ENCODE results near the gene CTIF.

CTIF gene

DNA sequence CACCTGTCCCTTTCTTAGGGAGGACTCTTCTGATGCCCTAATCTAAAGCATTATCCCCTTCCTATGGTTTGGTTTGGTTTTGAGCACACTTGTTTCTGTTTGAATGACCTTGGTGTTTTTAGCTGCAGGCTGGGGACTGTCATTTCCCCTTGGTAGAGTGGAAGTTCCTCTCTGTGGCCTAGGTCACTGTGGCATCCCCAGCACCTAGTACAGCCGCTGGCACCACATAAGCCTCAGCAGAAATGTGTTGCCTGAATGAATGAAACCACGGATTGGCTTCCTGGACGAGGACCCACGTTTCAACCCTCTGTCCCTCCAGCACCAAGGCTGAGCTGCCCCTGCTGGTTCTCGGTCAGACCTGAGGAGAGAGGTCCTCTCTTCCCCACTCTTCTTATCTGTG lies 159.9 kb downstream of the CTIF start:
- TF ChIP-seq, protein P1, sequence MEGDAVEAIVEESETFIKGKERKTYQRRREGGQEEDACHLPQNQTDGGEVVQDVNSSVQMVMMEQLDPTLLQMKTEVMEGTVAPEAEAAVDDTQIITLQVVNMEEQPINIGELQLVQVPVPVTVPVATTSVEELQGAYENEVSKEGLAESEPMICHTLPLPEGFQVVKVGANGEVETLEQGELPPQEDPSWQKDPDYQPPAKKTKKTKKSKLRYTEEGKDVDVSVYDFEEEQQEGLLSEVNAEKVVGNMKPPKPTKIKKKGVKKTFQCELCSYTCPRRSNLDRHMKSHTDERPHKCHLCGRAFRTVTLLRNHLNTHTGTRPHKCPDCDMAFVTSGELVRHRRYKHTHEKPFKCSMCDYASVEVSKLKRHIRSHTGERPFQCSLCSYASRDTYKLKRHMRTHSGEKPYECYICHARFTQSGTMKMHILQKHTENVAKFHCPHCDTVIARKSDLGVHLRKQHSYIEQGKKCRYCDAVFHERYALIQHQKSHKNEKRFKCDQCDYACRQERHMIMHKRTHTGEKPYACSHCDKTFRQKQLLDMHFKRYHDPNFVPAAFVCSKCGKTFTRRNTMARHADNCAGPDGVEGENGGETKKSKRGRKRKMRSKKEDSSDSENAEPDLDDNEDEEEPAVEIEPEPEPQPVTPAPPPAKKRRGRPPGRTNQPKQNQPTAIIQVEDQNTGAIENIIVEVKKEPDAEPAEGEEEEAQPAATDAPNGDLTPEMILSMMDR (IDR thresholded peaks at IDR 0.05; ENCODE audit: low read depth, low read length): no peak
- Histone ChIP-seq H3K4me1 (no peaks in the 10 kb centered on the region), H3K27me3 (no peaks in the 10 kb centered on the region), H3K4me3 (ENCODE audit: low read depth, low read length) (no peak overlapping the region), H3K36me3 (no peaks in the 10 kb centered on the region), H3K9me3 (no peaks in the 10 kb centered on the region)
- DNase-seq: no peak

DNA sequence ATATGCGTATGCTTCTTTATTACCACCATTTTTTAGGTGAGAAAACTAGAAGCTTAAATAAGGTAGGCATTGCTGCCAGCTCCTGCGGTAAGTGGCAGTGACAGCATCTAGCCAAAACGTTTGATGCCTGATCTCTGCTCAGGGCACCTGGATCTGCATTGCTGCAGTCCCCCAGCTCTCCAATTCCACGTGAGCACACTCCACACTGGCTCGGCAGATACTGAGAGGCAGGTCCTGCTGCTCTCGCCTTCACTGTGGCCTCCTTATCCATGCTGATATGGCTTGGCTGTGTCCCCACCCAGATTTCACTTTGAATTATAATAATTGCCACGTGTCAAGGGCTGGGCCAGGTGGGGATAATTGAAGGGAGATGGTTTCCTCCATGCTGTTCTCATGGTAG lies 160.9 kb downstream of the CTIF start:
- DNase-seq: no peak
- no peaks in the 10 kb centered on the region for H3K4me1 ChIP-seq
- TF ChIP-seq, protein P1 (IDR thresholded peaks at IDR 0.05; ENCODE audit: low read depth, low read length): no peak

DNA sequence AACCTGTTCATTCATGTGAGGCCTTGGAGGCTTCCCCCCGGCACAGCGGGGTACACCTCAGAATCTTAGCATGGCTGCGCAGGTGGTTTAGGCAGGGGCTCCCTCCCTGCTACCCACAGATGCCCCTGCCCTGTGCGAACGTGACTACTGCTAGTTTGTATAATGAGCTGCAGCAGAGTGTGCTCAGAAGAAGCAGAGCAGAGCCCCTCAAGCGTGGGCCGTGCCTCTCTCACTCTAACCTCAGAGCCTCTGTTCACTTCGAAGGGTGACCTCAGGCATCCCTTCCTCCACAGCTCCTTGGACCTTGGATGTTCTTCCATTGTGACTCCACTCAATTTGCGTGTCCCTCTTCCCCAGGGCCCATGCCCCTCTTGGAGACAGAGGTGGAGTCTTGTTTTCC lies 161.6 kb downstream of the CTIF start:
- H3K9me3 ChIP-seq: no peaks in the 10 kb centered on the region
- no peak overlapping the region for H3K4me3 ChIP-seq (ENCODE audit: low read depth, low read length)
- no peak for DNase-seq
- H3K4me1 ChIP-seq: no peaks in the 10 kb centered on the region
- H3K36me3 ChIP-seq: no peaks in the 10 kb centered on the region
- TF ChIP-seq, protein P1 (IDR thresholded peaks at IDR 0.05; ENCODE audit: low read depth, low read length): no peak
- no peaks in the 10 kb centered on the region for H3K27me3 ChIP-seq

More for the DNA sequence above, 160.9 kb downstream of the CTIF start:
- no peaks in the 10 kb centered on the region for H3K9me3 ChIP-seq
- H3K27me3 ChIP-seq: no peaks in the 10 kb centered on the region
- H3K36me3 ChIP-seq: no peaks in the 10 kb centered on the region
- no peak overlapping the region for H3K4me3 ChIP-seq (ENCODE audit: low read depth, low read length)

DNA sequence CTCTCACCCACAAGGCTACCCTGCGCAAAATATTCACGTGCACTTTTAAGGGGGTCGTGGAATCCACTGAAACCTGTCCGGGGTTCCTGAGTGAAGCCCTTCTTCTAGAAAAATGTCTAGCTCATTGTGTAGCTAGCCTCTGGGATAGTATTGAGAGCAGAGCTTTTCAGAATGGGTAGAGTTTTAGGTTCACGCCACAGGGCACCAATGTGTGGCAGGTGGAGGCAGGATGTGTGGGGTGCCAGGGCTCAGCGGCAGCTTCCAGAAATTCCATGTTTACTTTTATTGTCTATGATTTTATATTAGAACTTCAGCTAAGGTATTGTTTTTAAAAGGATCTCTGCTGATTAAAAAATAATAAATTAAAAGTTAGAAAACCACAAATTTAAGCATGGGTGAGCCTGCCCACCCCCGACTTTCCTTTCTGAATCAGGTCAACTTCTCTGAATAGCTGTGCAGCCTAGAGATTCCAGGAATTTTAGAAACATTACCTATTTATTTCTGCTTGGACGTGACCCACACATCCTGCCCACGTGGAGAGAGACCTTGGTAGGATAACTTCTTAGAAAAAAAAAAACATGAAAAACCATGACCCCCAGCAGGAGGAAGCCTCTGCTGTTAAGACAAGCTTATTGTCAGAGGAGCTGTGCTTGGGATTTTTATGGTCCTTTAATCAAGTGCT lies 163.7 kb downstream of the CTIF start:
- TF ChIP-seq, protein P1 (IDR thresholded peaks at IDR 0.05; ENCODE audit: low read depth, low read length): no peak
- no peak for DNase-seq
- no peaks in the 10 kb centered on the region for H3K4me1 ChIP-seq
- no peaks in the 10 kb centered on the region for H3K36me3 ChIP-seq
- no peak overlapping the region for H3K4me3 ChIP-seq (ENCODE audit: low read depth, low read length)
- H3K27me3 ChIP-seq: no peaks in the 10 kb centered on the region
- H3K9me3 ChIP-seq: no peaks in the 10 kb centered on the region

DNA sequence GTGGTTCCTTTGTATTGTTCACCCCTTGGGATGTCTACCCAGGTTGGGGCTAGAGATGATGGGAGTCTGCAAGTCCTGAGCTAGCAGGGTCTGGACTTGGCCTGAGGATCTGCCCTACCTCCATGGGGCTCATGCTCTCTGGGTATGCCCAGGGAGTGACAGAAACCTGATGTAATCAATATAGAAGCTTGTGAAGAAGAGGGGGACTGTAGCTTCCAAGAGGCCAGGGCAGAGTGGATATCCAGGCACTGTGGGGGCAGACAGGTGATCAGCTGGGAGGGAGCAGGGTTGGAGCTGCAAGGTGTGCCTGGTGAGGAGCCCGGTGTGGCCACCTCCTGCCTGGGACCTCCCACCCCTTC lies 164.2 kb downstream of the CTIF start:
- H3K36me3 ChIP-seq: no peaks in the 10 kb centered on the region
- H3K4me3 ChIP-seq (ENCODE audit: low read depth, low read length): no peak overlapping the region
- TF ChIP-seq, protein P1 (IDR thresholded peaks at IDR 0.05; ENCODE audit: low read depth, low read length): no peak
- DNase-seq: no peak
- H3K9me3 ChIP-seq: no peaks in the 10 kb centered on the region
- H3K4me1 ChIP-seq: no peaks in the 10 kb centered on the region
- no peaks in the 10 kb centered on the region for H3K27me3 ChIP-seq

DNA sequence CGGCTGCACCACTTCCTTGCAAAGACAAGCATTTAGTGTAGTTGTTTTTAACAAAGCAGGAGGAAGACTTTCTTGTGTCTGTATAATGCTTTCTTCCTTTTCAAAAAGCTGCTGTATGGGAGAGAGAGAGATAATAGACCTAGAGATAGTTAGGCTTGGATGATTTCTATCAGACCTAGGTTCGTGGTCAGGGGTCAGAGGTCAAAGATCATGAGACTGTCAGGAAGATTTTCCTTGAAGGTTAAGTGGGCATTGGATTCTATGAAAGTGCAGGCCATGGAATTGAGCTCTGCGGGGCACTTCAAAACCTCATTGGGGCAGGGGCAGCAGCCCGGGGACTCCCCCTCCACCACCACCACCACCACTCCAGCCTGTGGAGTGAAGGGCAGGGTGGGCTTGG lies 164.6 kb downstream of the CTIF start:
- TF ChIP-seq, protein P1 (IDR thresholded peaks at IDR 0.05; ENCODE audit: low read depth, low read length): no peak
- Histone ChIP-seq H3K9me3 (no peaks in the 10 kb centered on the region), H3K27me3 (no peaks in the 10 kb centered on the region), H3K36me3 (no peaks in the 10 kb centered on the region), H3K4me1 (no peaks in the 10 kb centered on the region), H3K4me3 (ENCODE audit: low read depth, low read length) (no peak overlapping the region)
- no peak for DNase-seq

Data from BE2C (cell line).